NCI-H1417 (cell line): Measurements from ENCODE around the gene MOGAT1.
"Not testable (repeated sequence)": the region's sequence is repeated elsewhere in the genome, so short reads cannot be mapped to it uniquely, and the experiment has no call there.

Experiments
- DNase-seq, 3 experiments: peaks; one replicate each; lab custom pipeline; 2025; lab: John Stamatoyannopoulos, UW

Gene MOGAT1

DNA sequence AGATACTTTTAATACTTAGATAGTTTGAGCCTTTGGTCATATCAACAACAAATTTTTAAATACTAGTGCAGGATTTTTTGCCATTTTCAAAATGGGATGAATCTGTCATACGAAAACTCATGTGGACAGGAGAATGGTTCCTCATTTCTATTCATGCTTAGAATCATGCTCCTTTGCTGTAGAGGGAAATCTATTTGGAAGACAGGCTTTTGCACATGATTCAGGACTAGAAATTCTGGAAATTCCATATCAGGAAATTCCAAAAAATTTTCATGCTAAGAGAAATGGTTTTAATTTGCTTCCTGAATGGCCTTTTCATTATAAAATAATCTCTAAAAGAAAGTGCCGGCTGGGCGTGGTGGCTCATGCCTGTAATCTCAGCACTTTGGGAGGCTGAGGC, 39.3 kb downstream of the MOGAT1 start:
- no peak for DNase-seq

DNA sequence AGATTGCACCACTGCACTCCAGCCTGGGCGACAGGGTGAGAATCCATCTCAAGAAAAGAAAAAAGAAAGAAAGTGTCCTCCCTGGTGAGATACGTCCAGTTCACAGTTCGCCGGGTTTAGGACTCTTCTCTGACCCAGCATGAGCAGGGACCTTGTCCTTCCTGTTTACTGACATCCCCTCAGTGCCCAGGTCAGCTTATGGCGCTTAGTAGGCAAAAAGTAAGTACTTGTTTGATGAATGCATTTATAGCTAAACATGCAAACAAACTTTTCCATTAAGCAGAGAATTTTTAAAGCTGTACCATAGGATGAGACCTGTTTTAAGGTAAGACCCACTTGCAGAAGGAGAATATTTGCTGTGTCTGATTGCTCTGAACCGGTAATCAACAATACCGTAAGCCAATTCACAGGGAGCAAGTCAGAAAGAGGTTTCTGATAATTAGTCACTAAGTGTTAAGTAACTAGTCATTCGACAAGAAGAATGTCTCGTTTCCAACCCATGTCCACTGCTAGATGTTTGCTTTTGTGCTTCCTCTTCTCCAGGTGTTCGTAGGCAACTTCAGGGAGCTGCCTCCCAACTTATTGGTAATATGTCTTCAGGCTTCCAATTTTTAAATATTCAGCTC, 40.0 kb downstream of the MOGAT1 start:
- DNase-seq = no peak

DNA sequence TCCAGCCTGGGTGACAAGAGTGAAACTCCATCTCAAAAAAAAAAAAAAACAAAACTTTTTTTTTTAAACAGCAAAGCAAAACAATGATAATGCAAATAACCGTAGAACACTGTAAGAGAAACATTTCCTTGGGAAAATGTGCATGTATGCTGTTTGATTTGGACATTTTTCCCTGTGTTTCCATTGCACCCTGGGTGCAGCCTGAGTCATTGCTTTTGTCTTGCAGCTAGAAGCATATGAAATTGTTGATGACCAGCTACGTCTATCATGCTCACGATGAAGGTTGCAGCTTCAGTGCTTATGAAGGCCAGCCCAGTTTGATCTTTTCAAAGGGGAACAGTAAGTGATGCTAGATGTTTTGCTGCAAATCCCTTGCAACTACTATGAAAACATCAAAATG, 41.5 kb downstream of the MOGAT1 start:
- no peak for DNase-seq

- DNase-seq = no peak
These were observed 43.1 kb downstream of the MOGAT1 start for GRCh38 chr2:222714361-222715241.

GRCh38 chr2:222715742-222716141, 44.3 kb downstream of the MOGAT1 start:
- no peak for DNase-seq

DNA sequence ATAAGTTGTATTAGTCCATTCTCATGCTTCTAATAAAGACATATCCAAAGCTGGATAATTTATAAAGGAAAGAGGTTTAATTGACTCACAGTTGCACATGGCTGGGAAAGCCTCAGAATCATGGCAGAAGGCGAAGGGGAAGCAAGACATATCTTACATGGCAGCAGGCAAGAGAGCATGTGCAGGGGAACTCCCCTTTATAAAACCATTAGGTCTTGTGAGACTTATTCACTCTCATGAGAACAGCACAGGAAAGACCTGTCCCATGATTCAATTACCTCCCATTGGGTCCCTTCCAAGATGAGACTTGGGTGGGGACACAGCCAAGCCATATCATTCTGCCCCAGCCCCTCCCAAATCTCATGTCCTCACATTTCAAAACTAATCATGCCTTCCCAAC, 48.3 kb downstream of the MOGAT1 start:
- not testable (repeated sequence) for DNase-seq

DNA sequence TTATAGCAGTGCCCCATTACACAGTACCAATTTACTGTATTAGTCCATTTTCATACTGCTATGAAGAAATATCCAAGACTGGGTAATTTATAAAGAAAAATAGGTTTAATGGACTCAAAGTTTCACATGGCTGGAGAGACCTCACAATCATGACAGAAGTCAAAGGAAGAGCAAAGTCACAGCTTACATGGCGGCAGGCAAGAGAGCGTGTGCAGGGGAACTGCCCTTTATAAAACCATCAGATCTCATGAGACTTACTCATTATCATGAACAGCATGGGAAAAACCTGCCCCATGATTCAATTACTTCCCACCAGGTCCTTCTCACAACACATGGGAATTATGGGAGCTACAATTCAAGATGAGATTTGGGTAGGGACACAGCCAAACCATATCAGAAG, 50.1 kb downstream of the MOGAT1 start:
- not testable (repeated sequence) for DNase-seq

DNA sequence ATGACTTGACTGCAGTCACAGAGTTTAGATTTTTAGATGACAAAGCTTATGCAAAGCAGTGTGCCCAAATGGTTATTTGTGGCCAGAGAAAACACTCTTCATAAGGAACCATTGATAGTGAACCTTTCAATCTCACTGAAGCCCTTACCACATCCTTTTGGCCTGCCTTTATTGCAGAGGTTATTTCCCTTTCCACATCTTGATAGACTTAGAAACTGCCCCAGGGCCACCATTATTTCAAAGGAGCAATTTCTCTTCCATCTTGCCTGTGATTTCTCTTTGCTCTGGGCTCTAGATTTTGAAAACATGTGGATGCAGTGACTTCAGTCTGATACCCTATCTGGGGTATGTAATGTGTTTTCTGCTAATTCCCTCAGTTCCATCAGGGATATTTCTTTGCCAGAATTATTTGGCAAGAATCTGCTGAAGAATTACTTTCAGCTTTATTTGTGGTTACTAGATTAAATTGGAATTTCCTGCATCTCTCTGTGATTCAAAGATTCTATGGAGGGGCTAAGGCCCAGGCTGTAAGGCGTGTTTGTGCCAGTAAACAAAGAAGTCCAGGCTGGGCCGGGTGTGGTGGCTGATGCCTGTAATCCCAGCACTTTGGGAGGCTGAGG, 51.0 kb downstream of the MOGAT1 start:
- no peak for DNase-seq

DNA sequence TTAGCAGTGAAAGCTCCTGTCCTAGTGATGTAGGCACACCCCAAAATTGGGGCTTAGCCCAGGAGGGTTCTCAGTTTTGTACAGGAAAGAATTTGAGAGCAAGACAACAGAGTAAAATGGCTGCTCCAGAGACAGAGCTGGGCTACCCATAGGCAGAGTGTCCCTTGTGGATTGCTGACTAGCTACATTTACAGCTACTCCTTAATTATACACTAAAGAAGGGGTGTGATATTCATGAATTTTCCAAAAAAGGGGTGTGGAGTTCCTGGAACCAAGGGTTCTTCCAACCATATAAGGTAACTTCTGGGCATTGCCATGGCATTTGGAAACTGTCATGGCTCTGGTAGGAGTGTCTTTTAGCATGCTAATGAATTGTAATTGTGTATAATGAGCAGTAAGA, 52.8 kb downstream of the MOGAT1 start:
- DNase-seq = no peak

- no peak for DNase-seq
These were observed 57.2 kb downstream of the MOGAT1 start for GRCh38 chr2:222728621-222729020.

DNA sequence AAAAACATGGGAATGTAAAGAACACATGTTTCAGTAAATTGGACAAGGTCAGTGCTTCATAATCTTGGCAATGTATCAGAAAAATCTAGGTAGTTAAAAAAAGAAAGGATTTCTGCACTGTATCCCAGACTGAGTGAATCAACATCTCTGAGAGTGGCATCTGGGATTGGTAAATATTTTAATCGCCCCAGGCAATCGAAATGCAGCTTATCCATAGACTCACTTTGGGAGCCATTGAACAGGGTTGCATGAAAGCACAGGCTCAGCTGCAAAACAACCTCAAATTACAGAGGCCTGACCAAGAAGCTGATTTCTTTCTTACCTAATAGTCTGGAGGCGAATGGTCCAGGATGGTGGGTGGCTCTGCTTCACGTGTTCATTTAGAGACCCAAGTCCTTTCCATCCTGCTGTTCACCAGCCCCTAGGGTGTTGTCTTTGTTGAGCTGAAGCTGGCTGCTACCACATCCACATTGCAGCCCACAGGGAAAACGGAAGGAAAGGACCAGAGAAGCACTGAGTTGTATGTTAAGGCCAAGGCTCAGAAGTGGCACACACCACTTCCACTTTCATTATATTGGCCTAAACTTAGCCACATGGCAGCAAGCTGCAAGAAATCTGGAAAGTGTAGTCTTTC, 59.0 kb downstream of the MOGAT1 start:
- DNase-seq = peak in 1 of 3 experiments; percentile 48

DNA sequence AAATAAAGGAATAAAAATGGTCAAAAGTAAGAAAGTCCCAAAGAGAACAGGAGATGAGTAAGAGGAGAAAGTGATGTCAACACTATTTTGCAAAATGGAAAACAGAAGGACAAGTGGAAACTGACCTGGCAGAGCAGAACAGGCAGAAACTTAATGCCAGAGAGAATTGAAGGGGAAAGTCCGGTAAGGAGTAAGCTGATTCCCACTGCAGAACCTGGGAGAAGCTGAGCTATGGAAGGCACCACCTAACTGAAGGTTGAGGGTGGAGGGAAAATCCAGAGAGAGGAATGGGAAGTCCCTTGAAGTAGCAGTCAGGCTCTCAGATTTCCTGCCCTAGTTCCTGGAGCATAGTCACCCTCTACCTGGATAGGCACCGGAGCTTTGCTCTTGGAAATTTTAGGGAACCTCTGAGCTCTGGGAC, 59.8 kb downstream of the MOGAT1 start:
- no peak for DNase-seq

GRCh38 chr2:222732489-222733178, 61.2 kb downstream of the MOGAT1 start:
- no peak for DNase-seq

DNA sequence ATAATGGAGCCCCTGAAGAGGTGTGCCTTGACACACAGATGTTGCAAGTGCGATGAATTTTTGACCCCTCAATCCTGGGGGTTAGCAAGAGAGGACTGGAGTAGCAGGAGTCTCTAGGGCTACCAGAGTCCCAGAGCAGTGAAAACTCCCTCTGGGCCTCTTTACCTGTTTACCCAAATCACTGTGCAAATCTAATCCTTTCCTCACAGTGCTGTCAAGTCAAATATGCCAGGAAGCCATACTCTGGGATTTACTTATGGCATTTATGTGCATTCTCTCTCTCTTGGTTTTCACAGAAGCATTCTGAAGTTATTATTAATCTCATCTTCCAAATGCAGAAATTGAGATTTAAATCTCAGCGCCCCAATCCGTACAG, 62.0 kb downstream of the MOGAT1 start:
- no peak for DNase-seq

DNA sequence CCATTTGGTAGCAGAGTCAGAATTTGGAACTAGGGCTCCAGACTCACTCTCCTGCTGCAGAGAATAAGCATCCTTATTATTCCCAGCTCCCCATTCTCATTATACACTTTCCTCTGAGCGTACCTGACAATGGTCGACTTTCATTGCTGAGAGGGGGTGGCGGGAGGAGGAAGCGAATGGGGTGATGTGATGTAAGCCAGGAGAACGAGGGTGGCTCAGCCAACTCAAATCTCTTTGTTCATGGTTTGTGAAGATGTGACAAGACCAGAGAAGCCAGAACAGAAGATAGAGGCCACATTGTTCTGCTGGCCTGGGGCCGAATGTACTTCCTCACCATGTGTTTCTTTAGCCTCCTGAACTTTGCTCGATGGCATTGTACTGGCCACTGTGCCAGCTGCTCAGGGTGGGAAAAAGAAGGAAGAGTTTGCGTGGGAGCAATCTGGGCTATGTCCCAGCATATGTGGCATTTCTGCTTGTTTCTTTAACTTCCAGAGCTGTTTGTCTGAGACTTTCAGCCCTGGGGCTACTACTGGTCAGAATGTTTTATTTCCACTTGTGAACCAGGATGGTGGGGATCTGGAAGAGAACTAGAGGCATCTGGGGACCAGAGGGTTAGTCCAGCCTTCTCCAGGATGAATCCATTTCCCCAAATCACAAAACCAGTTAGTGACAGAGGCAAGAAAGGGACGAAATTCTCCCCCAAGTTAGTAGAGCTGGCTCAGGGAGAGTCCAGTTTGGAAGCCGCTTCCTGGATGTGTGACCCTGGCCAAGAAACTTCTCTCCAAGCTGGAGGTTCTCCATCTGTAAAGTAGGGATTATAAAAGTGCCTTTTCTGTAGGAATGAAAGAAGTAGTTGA, 62.6 kb downstream of the MOGAT1 start:
- DNase-seq = no peak

DNA sequence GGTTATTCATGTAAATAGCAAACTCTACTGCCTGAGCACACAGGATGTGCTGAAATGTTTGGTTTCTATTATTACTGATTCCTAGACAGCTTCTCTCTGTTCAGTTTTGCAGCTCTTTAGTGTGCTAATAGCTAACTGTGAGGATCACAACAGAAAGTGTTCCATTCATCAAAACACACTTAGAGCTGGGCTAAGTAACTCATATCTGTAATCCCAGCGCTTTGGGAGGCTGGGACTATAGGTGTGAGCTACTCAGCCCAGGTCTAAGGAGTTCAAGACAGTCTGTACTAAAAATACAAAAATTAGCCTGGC, 63.2 kb downstream of the MOGAT1 start:
- no peak for DNase-seq

DNA sequence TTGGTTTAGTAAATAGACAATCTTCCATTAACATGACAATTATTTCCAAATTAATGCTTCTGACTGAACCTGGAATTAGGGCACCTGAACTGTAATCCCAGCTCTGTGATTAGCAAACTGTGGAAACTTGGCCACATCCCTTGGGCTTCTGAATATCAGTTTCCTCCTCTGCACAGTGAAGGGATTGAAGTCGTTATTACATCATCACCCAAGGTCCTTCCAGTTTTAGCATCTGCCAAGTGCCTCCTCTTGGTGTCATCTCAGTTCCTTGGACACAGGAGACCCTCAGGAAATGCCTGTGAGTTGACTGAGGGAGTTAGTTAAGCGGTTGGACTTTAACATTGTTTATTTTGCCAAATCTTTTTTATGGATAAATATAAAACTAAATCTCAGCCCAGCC, 64.8 kb downstream of the MOGAT1 start:
- DNase-seq = no peak

GRCh38 chr2:222736924-222737323, 65.5 kb downstream of the MOGAT1 start:
- DNase-seq = no peak

DNA sequence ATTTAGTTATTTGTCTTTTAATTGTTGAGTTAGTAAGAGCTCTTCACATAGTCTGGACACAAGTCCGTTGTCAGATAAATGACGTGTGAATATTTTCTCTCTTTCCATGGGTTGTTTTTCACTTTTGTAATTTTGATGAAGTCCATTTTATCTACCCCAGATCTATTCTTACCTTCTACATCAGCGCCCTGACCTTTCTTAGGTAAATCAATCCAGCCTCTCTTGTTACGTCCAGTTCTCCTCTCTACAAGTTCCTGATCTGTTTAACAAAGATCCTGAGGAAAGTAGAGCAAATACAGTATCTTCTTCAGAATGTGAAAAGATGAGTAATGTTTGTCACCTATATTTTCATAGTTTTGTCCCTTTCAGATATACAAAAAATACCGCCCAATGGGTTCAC, 66.9 kb downstream of the MOGAT1 start:
- DNase-seq = no peak

DNA sequence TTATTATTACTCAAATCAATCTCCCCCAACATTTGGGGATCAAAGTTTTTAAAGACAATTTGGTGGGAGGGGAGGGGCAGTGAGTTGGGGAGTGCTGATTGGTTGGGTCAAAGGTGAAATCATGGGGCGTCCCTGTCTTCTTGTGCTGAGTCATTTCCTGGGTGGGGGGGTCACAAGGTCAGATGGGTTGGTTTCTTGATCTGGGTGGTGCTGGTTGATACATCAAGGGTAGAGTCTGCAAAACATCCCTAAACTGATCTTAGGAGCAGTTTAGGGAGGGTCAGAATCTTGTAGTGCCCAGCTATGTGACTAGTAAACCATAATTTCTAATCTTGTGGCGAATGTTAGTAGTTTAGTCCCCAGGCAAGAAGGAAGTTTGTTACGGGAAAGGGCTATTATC, 67.4 kb downstream of the MOGAT1 start:
- DNase-seq = no peak

DNA sequence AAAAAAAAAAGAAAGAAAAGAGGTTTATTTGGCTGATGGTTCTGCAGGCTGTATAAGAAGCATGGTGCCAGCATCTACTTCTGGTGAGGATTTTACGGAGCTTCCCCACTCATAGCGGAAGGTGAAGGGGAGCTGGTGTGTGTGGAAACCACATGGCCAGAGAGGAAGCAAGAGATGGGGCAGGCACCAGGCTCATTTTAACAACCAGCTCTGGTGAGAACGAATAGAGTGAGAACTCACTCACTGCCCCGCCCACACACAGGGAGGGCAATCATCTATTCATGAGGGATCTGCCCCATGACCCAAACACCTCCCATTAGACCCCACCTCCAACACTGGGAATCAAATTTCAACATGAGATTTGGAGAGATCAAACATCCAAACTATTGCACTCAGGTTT, 68.5 kb downstream of the MOGAT1 start:
- no peak for DNase-seq
